Measurements from ENCODE around the gene GDPD4.

- TF ChIP-seq ATF3 (IDR thresholded peaks at IDR 0.05) (no peak), CTCF (IDR thresholded peaks at IDR 0.05; ENCODE audit: low read depth, low read length, missing input control) (no peak), FOXA1 (IDR thresholded peaks at IDR 0.05) (peak; percentile 85), NR2F2 (IDR thresholded peaks at IDR 0.05) (no peak), GABPA (IDR thresholded peaks at IDR 0.05 in 1 of 2, conservative IDR thresholded peaks at IDR 0.05 in 1 of 2) (peak in 1 of 2 donors; percentile 32), JUND (IDR thresholded peaks at IDR 0.05) (peak in 1 of 2 donors; percentile 80)
Measured at GRCh38 chr11:77252555-77253270, 48.8 kb downstream of the GDPD4 start.

Data from liver (tissue), 3 donors.